GM18868 (cell line): ENCODE results near the gene CDH12.

Experiments used
- ATAC-seq: cut with Tn5 transposase; IDR thresholded peaks from one replicate; pipeline ENCODE4 v1.9.1; 2021; ENCODE audit warnings: mild to moderate bottlenecking, moderate library complexity; ENCODE audit not compliant: unreplicated experiment

Gene CDH12

GRCh38 chr5:21858441-21858840 lies 994.7 kb downstream of the CDH12 start:
- no peak for ATAC-seq

GRCh38 chr5:21856987-21857386 lies 996.2 kb downstream of the CDH12 start:
- ATAC-seq: no peak

DNA sequence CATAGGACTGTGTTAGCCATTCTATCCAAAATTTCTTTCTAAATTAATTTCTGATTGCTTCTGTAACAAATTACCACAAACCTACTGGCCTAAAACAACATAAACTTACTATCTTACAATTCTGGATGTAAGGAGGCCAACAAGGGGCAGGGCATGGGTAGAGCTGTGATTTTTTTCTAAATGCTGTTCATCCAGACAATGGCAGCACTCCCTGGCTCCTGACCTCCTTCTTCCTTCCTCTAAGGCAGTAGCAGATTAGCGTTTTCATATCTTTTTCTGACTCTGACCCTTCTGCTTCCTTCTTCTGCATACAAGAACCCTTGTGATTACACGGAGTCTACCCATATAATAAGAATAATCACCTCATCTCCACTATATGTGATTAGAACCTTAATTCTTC lies 1005.8 kb downstream of the CDH12 start:
- ATAC-seq: no peak

DNA sequence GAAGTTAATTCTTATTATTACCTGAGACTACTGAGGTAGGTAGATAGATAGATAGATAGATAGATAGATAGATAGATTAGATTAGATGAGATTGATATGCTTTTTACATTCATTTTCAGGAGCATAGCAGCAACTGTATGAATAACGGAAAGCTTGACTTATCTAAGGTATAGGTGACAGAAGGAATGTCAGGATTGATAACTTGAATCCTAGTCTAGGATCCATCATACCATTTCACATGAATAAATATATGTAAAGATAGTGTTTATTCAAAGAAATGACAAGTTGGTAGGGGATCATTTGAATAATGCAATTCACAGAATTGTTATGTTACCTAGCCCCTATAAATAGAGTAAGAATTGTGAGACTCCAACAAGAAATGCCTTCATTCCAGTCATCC lies 1008.2 kb downstream of the CDH12 start:
- no peak for ATAC-seq

DNA sequence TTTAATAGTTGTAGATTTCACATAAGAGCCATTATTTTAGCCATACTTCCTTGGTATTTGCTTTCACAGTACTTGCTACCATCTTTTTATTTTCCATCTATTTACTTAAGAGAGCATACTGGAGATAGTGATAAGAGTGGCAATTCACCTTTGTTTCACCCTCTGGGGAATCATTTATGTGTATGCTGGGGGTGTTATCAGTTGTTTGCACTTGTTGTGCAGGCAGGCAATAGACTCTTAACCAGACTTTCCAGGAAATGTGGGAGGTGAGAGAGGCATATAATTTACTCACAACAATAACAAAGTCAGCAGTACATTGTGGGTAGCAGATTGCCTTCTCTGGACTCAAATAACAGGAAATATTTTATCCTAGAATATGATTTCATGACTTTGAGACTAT lies 1018.3 kb downstream of the CDH12 start:
- no peak for ATAC-seq

- ATAC-seq: peak; percentile 82
Observed at GRCh38 chr5:21831145-21831787, 1021.9 kb downstream of the CDH12 start.

DNA sequence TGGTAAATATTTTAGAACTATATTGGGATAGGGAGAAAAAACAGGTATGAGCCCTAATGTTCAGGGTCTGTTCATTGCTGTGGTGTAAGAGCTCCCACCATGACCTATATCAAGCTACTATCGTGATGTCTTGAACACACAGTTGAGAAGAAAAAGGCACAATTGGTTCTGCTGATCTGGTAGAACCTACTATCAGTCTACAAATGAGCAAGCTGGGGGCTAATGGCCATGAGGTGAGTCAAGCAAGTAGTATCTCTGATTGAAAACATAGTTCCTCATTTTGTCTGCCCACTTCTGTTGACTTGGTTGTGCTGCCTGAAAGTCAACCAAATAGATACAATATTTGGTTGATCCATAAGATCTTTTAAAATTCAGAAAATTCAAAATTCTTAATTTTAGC lies 1026.3 kb downstream of the CDH12 start:
- peak; percentile 61 for ATAC-seq

DNA sequence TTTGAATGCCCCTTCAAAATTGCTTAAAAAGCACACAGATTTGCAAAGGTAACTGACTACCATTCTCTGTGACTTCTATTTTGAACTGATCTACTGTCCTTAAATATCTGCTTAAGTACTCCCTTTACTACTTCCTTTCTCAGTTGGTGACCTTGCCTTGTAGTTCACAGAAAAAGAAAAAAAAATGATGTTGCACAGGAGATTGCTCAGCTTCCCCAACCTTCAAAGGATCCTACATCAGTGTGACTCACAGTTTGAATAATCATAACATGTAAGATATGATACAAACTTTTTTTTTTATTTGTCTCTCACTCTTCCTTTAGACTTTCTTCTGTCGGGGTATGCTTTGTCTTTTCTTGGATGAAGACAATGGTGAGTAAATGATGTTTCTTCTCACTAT lies 1029.6 kb downstream of the CDH12 start:
- no peak for ATAC-seq

DNA sequence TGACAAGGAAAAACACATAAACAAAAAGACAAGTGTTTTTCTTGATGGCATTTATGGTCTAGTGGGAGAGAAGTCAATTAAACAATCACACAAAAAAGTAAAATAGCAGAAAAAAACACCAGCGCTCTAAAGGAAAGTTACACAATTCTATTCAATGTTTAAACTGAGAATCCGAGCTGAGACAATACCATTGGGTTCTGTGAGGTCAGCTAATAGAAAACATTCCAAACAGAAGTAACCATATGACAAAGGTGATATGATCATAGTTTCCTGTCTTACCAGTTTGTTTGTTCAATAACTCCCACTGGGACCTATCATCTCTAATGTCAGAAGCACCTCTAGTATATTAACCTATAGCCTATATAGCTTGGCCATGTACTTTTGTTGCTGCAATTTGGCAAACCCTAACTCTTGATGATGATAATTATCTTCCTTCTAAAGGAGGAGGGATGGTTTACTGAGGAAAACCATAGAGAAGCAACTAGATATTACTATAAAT lies 1030.0 kb downstream of the CDH12 start:
- no peak for ATAC-seq

DNA sequence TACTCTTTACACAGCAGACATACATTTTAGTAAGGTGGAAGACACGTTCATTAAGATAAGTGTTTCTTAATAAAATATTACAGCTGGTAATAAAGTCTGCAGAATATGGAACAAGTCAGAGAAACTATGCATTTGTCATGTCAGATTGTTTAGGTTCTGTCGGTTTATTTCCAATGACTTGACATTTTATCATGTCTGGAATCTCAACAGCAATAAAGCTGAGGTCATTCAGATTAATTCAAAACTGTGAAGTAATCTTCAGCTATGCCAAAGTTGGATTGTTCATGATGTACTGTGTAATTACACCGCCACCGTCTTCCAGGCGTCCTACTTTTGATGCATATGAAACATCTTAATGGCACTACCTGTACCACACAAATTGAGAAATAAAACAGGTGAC lies 1032.6 kb downstream of the CDH12 start:
- ATAC-seq: no peak

GRCh38 chr5:21818370-21818720 lies 1034.8 kb downstream of the CDH12 start:
- no peak for ATAC-seq

DNA sequence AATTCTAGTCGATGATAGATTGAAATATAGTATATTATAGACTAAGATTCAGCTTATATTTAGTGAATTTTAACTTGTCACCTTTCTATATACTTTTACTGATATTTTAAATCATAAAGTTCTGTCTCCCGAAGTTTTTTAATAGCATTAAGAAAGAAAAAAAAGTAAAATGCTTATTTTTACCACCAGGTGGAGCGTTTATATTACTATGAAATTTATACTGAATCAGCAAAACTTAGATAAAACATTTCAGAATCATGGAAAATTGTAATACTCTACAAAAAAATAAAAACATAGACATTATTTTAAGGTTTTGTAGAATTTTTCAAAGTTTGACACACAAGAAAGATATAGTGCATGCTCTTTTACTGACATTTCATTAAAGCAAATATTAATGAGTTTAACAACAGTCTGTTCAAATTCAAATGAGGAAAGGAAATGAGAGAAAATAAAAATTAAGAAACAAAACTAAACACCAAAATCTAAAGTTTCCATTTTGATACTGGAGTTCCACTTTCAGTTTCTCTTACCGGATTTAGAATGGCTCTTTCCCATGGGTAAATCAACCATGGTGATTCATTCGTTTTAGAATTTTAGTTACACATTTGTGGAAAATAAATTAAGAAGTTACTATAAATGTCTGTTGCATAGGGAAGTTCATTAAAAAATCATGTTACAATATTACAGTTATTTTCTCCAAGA lies 1035.3 kb downstream of the CDH12 start:
- ATAC-seq: no peak

DNA sequence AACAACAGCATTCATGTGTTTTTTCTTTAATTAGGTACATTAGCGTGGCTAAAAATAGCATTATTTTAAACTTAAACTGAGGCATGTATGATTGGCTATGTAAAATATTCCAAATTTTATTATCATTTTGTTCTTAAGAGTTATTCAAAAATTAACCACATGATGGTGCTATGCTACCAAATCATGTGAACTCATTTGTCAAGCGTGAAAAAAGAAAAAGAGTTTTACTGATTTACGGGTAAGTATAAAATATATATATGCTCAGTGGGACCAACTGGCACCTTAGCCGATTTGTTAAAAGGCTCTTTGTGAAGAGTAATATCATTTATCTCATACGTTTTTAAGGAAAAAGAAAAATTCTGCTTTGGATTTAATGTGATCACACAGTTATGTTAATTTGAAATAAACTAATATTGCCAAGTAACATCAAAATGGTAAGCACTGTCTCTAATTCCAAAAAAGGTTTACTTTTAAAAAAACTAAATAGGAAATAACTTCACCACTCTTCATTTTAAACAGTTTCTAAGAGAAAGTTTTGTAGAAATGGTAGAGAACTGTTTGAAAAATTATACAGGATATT lies 1042.3 kb downstream of the CDH12 start:
- peak; percentile 41 for ATAC-seq

DNA sequence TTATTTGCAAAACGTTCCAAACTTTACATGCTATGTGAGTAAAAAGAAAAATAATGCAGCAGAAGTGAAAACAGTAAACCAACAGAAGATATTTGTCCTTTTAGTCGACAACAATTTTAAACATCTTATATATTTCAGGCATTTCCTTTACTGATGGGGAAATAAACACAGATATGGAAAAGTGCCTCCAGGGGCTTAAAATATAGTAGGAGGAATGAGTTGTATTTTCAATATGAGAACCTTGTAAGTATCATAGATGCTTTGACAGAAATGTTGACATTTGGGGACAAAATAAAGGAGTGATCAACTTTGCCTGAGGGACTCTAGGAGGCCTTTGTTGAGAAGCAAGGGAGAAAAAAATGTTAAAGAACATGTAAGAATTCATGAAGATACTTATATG lies 1043.5 kb downstream of the CDH12 start:
- ATAC-seq: no peak

DNA sequence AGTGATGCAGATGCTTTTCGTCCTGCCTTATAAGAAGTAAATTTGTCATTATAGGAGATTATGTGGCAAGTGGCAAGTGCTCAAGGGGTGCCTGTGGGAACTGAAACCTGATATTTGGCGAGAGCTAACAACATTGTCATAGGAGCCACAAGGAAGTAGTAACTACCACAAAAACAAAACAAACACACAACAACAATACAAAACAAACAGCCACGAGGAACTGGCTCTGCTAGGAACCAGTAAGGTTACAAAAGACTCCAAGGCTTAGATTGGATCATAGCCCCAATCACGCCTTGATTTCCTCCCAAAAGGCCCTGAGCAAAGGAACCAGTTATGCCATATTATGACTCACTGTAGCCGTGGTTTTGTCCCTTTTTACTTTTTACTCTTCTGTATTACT lies 1045.2 kb downstream of the CDH12 start:
- ATAC-seq: peak; percentile 58

DNA sequence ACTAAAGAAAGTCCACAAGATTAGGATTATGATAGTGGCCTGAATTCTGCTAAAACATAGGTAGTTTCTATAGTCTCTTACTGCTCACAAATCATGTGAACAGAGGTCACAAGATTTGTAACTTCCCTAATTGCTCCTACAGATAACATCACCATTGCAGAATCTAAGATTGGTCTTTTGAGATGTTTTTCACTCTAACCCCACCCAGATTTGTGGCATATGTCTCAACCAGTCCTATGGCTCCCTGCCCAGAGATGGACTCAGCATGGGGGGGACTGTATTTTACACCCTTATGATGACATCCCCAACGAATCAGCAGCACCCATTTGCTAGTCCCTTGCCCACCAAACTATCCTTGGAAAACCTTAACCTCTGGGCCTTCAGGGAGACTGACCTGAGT lies 1046.2 kb downstream of the CDH12 start:
- ATAC-seq: peak; percentile 29

- ATAC-seq: no peak
Observed at GRCh38 chr5:21806271-21806670, 1046.9 kb downstream of the CDH12 start.

GRCh38 chr5:21802869-21803490 lies 1050.2 kb downstream of the CDH12 start:
- peak; percentile 43 for ATAC-seq

DNA sequence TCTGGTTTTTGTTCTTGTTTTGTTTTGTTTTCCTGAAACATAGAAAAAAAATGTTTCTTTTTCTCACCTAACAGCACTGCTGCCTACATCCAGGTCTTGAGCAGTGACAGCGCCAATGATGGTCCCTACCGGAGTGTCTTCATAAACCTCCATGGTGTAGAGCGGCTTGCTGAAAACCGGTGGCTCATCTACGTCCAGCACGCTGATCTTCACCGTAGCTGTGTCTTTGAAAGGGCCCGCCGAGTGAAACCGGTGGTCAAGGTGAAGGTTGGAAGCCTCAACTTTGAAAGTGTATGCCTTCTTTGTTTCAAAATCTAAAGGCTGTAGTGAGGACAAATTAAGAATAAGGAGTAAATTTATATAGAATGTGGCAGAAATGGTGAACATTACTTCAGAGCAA lies 1051.0 kb downstream of the CDH12 start:
- ATAC-seq: no peak

GRCh38 chr5:21792748-21793147 lies 1060.4 kb downstream of the CDH12 start:
- no peak for ATAC-seq

DNA sequence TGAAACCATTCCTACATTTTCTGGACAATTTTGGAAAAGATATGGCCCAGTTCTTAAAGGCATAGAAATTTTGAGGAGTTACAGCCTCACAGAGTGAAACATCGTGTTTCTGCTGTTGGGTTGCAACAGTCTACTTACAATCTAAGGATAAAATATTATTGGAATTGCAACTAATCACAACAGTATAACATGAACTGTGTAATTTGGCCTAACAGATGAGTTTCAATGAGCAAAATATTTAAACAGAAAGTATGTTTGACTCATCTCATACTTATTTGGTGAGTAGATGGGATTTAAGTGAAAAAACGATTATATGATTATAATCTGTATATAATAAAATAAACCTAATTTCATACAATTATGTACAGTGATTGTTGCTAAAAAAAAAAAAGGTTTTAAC lies 1061.8 kb downstream of the CDH12 start:
- ATAC-seq: no peak

DNA sequence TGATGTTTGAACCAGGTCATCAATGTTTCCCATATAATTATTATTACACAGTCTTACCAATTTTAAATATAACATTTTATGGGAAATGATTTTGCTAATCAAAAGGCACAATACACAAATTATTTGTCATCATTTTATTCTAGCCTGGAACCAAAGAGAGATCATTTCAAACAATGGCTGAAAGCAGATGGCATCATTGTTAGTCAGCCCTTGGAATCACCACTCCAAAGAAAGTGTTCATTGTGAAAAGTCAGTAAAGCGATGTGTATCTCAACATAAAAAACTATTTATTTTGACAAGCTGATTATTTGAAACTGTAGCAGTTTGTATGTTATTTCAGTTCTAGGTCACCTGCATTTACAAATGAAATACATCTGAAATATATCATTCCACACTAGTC lies 1068.7 kb downstream of the CDH12 start:
- ATAC-seq: no peak
